ENCODE results near the gene ACP6. TPM values are rescaled to one million over a fixed set of nuclear protein-coding genes. Genes with fewer than 3 reads are reported as not detected.
"Not testable (repeated sequence)": the region's sequence is repeated elsewhere in the genome, so short reads cannot be mapped to it uniquely, and the experiment has no call there.

Gene ACP6
- total RNA-seq, 4 donors from 2014 or later = 8.8 to 20.7 (median 13.9) TPM

GRCh38 chr1:147618077-147618569 is 52.2 kb downstream of the ACP6 start:
- H3K4me3 ChIP-seq = no peak overlapping the region
- TF ChIP-seq EP300 (IDR thresholded peaks at IDR 0.05) (no peak), POLR2A (IDR thresholded peaks at IDR 0.05) (no peak), POLR2AphosphoS5 (IDR thresholded peaks at IDR 0.05) (no peak)
- TF ChIP-seq, protein P1, sequence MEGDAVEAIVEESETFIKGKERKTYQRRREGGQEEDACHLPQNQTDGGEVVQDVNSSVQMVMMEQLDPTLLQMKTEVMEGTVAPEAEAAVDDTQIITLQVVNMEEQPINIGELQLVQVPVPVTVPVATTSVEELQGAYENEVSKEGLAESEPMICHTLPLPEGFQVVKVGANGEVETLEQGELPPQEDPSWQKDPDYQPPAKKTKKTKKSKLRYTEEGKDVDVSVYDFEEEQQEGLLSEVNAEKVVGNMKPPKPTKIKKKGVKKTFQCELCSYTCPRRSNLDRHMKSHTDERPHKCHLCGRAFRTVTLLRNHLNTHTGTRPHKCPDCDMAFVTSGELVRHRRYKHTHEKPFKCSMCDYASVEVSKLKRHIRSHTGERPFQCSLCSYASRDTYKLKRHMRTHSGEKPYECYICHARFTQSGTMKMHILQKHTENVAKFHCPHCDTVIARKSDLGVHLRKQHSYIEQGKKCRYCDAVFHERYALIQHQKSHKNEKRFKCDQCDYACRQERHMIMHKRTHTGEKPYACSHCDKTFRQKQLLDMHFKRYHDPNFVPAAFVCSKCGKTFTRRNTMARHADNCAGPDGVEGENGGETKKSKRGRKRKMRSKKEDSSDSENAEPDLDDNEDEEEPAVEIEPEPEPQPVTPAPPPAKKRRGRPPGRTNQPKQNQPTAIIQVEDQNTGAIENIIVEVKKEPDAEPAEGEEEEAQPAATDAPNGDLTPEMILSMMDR (IDR thresholded peaks at IDR 0.05) = no peak
- H3K36me3 ChIP-seq = peaks cover 5 to 100% of the 10 kb centered on the region in 2 donors
- peak overlapping the region in 2 of 4 donors; percentile 3 to 15 for H3K27ac ChIP-seq
- 38 to 47% methylated on average over 3 to 4 of the region's 4 CpGs for WGBS, 2 donors (ENCODE audit: low coverage in 1 of 2)
- no peak for ATAC-seq
- no peaks in the 10 kb centered on the region for H3K9me3 ChIP-seq
- H3K27me3 ChIP-seq = no peaks in the 10 kb centered on the region
- peaks cover 0 to 17% (median 0%) of the 10 kb centered on the region in 3 donors for H3K4me1 ChIP-seq

DNA sequence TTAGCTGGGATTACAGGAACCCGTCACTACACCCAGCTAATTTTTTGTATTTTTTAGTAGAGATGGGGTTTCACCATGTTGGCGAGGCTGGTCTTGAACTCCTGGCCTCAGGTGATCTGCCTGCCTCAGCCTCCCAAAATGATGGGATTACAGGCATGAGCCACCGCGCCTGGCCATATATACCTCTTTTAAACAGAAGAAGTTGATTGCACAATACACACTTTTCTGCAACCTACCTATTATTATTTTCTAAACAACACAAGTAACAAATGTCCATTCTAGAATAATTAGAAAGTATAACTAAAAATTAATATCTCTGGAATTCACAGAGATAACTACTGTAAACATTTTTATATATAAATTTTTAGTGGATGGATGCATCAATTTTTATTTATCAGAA is 55.4 kb downstream of the ACP6 start:
- not testable (repeated sequence) for ATAC-seq, H3K9me3 ChIP-seq, H3K4me3 ChIP-seq, H3K27me3 ChIP-seq, H3K27ac ChIP-seq
- 93 to 100% methylated on average over 3 to 4 of the region's 4 CpGs for WGBS, 2 donors (ENCODE audit: low coverage in 1 of 2)
- Histone ChIP-seq H3K4me1 (peaks cover 0 to 44% (median 8%) of the 10 kb centered on the region in 3 donors), H3K36me3 (peaks cover 5 to 91% of the 10 kb centered on the region in 2 donors)

GRCh38 chr1:147613506-147613905 is 56.8 kb downstream of the ACP6 start:
- no peak overlapping the region for H3K4me3 ChIP-seq
- peaks cover 0 to 54% (median 8%) of the 10 kb centered on the region in 3 donors for H3K4me1 ChIP-seq
- no peak for ATAC-seq
- H3K27me3 ChIP-seq = no peaks in the 10 kb centered on the region
- H3K9me3 ChIP-seq = no peaks in the 10 kb centered on the region
- no peak overlapping the region for H3K27ac ChIP-seq
- H3K36me3 ChIP-seq = peaks cover 5 to 76% of the 10 kb centered on the region in 2 donors
- TF ChIP-seq EP300 (IDR thresholded peaks at IDR 0.05) = no peak
- no peak for TF ChIP-seq POLR2AphosphoS5 (IDR thresholded peaks at IDR 0.05)
- TF ChIP-seq, protein P1 (IDR thresholded peaks at IDR 0.05) = no peak
- TF ChIP-seq POLR2A (IDR thresholded peaks at IDR 0.05) = no peak

- Histone ChIP-seq H3K9me3 (no peaks in the 10 kb centered on the region), H3K27me3 (no peaks in the 10 kb centered on the region), H3K4me1 (peaks cover 0 to 49% (median 8%) of the 10 kb centered on the region in 3 donors), H3K36me3 (peaks cover 5 to 70% of the 10 kb centered on the region in 2 donors), H3K27ac (no peak overlapping the region), H3K4me3 (no peak overlapping the region)
- 43 to 63% methylated on average over 1 to 4 of the region's 4 CpGs for WGBS, 2 donors (ENCODE audit: low coverage in 1 of 2)
- TF ChIP-seq POLR2A (IDR thresholded peaks at IDR 0.05) (no peak), EP300 (IDR thresholded peaks at IDR 0.05) (no peak)
- TF ChIP-seq, protein P1 (IDR thresholded peaks at IDR 0.05) = no peak
- no peak for ATAC-seq
Measured at GRCh38 chr1:147612366-147612765, 58.0 kb downstream of the ACP6 start.

DNA sequence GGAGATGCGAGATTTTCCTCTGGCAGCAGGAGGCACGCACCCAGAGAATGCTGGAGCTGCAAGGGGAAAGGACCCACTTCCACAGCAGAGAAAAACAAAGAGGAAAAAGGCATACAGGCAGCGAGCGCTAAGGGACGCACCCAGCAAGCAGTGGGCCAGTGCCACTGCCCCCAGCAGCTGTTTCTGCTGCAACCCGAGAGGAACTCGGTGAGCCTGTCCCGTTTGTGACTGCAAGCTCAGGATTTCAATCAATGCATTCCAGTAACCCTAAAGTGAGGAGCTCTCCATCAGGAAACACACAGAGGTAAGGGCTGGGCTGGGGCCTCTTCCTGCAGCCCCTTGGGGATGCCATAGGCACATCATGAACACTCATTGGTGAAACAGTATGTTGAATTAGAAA is 58.7 kb downstream of the ACP6 start:
- H3K27ac ChIP-seq = no peak overlapping the region
- no peak for ATAC-seq

More for the DNA sequence above, 58.7 kb downstream of the ACP6 start:
- Histone ChIP-seq H3K27me3 (no peaks in the 10 kb centered on the region), H3K36me3 (peaks cover 5 to 70% of the 10 kb centered on the region in 2 donors), H3K9me3 (no peaks in the 10 kb centered on the region), H3K4me3 (no peak overlapping the region), H3K4me1 (peaks cover 0 to 52% (median 8%) of the 10 kb centered on the region in 3 donors)
- TF ChIP-seq, protein P1 (IDR thresholded peaks at IDR 0.05) = no peak
- TF ChIP-seq POLR2AphosphoS5 (IDR thresholded peaks at IDR 0.05) (no peak), POLR2A (IDR thresholded peaks at IDR 0.05) (no peak), EP300 (IDR thresholded peaks at IDR 0.05) (no peak)
- WGBS, 2 donors (ENCODE audit: low coverage in 1 of 2) = 83% methylated on average over 6 of the region's 8 CpGs; no CpG with 5 or more reads in 1 of the 2 donors
